ENCODE data around the gene SH3YL1.

The SH3YL1 gene

DNA sequence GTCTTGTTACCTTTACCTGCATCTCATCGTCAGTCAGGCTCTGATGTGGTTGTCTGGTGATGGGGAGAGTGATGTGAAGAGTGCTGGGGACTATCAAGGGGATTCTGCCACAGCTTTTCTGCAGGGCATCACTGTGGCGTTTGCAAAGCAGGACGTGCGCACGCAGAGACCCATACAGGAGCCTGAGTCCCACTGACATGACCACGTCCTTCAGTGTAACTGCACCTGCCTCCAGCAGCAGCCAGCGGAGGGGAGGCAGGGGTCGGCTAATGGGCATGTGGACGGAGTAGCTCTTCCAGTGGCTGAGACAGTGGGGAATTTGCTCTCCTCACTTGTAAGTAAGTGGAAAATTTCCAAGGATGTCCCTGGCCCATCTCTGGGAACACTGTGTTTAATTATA lies 17.5 kb upstream of the SH3YL1 start:
- no peak for DNase-seq

- no peak for DNase-seq
Observed at GRCh38 chr2:280650-281110, 16.8 kb upstream of the SH3YL1 start.

DNA sequence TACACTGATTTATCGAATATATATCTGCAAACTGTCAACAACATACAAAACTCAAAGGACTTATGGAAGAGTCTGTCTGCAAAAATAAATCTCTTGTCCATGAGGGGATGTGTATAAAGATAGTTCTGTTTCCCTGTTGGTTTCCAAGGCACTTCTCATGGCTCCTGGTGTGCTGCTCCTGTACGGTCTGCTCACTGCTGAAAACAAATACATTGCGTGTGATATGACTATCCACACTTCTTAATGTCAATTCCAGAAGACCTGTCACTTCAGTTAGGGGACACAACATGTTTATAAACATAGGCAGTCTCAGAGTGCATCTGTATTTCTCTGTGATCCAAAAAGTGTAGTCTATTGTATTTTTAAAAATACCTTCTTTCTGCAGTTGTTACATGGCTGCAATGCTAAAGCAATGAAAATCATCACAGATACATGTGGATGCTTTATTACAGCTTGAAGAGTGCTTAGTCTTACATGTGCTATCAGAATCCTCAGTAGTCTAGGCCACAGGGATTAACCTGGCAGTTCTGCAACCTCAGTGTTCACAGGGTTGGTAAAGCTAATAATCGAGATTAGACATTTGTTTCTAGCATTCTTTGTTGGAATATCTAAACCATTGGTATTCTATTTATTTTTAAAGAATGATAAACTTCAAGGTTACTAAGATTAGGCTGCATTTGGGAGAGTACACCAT lies 16.3 kb upstream of the SH3YL1 start:
- no peak for DNase-seq

DNA sequence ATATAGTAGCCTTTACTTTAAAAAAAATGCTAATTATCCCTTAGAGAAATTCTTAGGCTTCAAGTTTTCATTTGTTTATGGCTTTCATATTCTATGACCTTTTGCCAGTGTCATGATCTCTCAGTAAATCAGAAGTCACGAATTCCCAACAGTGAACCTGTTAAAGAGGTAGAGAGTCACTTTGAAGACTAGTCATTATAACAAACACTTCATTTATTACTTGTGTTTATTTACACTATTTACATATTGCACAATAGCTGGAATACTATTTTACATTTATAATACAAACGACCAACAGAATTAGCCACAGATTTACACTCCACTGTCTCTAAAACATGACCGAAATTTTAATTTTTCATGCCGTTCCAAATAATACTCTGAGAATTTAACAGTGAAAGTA lies 15.5 kb upstream of the SH3YL1 start:
- DNase-seq, result no peak

DNA sequence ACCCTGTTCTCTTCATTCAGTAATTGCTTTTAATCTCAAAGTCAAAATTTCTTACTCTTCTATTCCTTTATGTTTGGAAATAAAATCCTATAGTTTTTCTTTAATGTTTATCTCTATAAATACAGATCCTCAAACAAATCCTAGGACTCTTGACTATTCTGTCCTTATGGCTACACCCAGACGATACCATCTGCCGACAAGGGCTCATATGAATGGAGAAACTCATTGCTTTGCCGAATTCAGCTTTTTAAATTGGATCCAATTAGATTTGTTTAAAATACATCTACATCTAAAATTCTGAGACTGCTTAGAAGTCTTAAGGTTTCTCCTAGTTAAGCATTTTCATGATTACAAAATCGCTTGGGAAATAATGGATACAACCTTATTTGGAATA lies 15.1 kb upstream of the SH3YL1 start:
- DNase-seq, result no peak

DNA sequence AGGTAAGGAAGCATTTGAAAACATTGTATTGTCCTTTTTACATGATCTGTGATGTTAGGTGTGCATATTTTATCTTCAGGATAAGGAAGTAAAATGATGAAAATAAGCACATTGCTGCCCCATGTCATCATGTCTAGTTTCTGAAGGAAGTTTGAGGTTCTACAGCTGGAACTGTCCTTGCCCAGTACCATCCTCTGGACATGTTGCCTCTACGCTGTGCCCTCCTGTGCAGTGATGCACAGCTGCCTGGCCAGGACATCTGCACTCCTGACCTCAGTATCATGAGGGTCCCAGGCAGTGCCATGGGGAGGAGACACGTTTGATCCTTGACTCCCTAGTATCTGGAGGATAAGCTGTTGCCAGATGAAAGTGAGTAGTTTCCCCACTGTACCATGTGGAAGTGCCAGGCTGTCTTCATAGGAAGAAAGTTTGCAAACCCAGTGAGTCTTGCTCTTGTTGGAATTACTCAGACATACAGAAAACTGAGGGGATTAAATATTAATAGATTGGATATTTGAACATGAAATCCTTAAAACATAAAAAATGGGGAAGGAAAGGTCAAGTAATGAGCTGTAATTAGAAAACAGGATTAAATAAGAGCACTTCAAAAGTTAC lies 14.6 kb upstream of the SH3YL1 start:
- no peak for DNase-seq

DNA sequence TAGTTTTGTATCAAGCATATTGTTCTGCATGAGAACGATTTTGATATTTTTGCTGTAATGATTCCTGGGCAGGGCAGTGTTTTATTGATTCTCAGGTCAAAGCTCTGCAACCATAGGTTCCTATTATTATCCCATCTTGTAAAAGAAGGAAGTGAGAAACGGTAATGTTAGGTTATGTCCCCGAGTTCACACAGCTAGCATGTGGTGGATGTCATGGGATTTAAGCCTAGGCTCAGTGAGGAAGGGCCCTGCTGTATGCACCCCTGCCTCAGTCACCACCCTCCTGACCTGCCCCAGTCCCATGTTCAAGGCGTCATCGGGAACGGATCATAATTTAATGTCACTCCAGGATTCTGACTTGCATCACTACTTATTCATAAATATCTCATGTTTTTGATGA lies 11.6 kb upstream of the SH3YL1 start:
- DNase-seq, result no peak

GRCh38 chr2:274503-274902 lies 10.7 kb upstream of the SH3YL1 start:
- DNase-seq, result no peak

DNA sequence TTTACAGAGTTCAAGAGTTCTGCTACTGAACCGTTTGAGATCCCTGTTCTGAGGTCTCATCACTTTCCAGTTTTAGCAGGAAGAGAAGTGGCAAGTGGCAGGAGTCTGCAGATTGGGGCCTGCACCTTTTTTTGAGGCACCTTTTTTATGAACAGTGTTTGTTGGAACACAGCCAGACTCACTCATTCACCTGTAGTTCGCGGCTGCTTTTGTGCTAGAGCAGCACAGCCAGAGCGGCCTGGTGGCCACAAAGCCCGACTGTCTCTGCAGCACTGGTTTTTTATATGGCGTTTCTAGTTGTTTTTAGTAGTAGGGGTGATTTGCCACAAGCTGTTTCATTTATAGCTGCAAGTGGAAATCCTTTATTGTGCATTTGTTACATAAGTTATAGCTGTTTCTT lies 9.5 kb upstream of the SH3YL1 start:
- DNase-seq, result no peak

DNA sequence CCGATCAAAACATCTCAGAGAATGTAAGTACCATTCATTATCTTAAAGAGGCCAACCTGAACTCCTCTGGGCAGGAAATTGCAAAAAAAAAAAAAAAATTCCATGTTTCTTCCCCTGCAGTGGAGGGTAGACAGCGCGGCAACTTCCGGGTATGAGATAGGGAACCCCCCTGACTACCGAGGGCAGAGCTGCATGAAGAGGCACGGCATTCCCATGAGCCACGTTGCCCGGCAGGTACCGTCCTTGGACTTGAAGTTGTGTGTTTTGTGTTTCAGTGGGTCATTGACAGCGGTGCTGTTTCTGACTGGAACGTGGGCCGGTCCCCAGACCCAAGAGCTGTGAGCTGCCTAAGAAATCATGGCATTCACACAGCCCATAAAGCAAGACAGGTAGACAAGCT lies 8.1 kb upstream of the SH3YL1 start:
- DNase-seq, result no peak

GRCh38 chr2:270861-271260 lies 7.0 kb upstream of the SH3YL1 start:
- no peak for DNase-seq

GRCh38 chr2:269356-270030 lies 5.7 kb upstream of the SH3YL1 start:
- DNase-seq, result no peak

DNA sequence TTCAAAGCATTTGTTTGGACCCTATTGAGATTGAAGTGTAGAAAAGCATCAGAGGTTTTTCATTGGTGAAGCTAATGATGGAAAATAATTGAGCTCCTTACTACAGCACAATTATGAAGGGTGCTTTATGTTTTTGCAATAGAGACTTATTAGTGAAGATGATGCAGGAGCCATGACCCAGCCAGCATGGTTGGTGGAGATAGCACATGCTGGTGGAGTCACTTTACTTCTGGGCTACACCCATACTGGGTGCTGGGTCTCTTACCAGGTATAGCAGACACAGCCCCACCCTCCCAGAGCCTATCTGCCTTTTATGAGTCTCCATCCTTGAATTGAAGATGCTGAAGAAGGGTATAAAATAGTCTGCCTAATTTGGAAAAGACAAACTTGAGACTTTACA lies 4.5 kb upstream of the SH3YL1 start:
- no peak for DNase-seq

DNA sequence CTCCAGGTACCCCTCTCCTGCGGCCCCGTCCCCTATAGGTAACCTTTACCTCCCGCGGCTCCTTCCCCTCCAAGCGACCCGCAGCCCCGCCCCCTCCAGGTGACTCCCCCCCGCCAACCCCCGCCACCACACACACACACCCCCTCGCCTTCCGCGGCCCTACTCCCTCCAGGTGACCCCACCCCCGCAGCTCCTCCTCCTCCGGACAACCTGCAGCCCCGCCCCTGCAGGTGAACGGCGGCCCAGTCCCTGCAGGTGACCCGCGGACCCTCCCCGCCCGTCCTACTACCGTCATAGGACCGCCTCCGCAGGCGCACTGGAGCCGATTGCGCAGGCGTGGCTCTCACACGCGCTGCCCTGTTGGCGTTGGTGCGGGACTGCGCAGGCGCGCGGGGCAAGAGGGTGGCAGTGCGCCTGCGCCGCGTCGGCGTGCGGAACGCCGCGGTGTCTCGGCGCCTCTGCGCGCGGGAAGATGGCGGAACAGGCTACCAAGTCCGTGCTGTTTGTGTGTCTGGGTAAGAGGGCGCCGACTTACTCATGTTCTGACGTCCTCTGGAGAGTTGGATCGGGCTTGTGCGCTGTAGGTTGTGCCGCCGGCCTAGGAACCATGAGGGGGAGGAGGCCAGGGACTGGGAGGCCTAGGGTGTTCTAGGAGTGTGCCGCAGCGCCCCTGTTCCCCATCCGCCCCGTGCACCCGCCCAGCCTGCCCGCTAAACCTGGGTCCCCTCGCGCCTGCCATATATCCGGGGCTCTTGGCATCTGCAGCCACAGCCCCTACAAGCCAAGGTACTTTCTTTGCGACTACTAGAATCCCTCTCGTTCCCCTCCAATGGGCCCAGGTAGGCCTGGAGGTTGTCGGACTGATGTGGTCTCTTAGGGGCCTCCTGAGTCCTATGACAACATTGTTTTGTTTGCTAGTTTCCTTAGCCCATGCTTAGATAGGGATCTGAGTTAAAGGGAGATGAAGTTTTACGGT lies 949 bp upstream of the SH3YL1 start, which contains the start of gene ACP1:
Gene ACP1, plus strand, starts transcription at position 455 of the 976 bp plus-strand sequence. Its CDS starts 18 bp downstream, at position 473.
- DNase-seq, result peak; percentile 48

GRCh38 chr2:263022-263738 lies 652 bp downstream of the SH3YL1 start:
- no peak for DNase-seq

- DNase-seq, result no peak
Observed at GRCh38 chr2:262117-262516, 1.7 kb downstream of the SH3YL1 start.

- no peak for DNase-seq
Observed at GRCh38 chr2:260507-261161, 3.2 kb downstream of the SH3YL1 start.

DNA sequence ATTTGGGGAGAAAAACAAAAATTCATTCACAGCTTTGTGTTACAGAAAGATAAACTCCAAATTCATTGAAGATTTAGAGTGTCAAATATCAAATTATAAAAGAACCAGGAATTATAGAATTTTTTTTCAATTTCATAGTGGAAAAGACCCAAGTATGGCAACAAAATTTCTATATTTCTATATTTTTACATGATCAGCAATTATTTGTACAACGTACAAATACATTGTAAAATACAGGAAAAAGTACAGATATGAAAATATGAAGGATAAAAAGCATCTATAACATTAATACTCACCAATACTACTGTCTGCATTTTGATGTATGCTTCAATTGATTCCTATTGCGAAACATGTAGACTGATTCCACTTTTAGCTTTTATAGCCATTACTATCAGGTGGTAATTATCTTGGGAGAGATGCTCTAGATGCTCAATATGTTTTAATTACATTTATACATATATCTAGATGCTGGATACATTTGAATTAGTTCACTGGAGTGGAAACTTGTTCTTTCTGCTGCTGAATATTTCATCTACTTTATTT lies 4.0 kb downstream of the SH3YL1 start:
- no peak for DNase-seq

- no peak for DNase-seq
Observed at GRCh38 chr2:258933-259332, 4.9 kb downstream of the SH3YL1 start.

GRCh38 chr2:257842-258241 lies 6.0 kb downstream of the SH3YL1 start:
- no peak for DNase-seq

DNA sequence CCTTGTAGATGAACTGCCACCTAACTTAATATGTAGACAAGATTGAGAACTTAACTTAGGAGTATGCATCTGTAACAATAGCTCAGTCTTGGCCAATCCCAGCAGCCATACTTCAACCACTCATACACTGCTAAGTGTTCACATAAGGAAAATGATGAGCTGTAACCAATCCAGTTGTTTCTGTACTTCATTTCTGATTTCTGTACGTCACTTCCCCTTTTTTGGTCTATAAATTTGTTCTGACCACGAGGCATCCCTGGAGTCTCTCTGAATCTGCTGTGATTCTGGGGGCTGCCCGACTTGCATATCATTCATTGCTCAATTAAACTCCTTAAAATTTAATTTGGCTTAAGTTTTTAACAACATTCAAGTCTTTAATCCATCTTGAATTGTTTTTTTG lies 6.4 kb downstream of the SH3YL1 start:
- DNase-seq, result no peak
